CD8-positive, alpha-beta memory T cell (primary cell): ENCODE measurements around the gene PCDH17. TPM values are rescaled to one million over a fixed set of nuclear protein-coding genes. Genes with fewer than 3 reads are reported as not detected.
A peak's percentile ranks its signal among the peaks of the same experiment; 100 is the strongest.

Source experiments
- CTCF ChIA-PET: fragments of 350-600 bp; sonication (Branson Sonifier 250); formaldehyde crosslinking; loops from one replicate; lab custom pipeline; 2021; ENCODE audit warnings: antibody characterized with exemption; lab: Charles Lee
- POLR2A ChIA-PET: fragments of 350-600 bp; sonication (Branson Sonifier 250); formaldehyde crosslinking; loops from one replicate; lab custom pipeline; 2021; ENCODE audit warnings: antibody characterized with exemption; lab: Charles Lee
- DNase-seq, 5 donors: peaks; one replicate each; pipeline versions ENCODE4 v3.0.0 to v3.0.0-alpha.2; 2020 to 2022; ENCODE audit warnings: mixed read lengths in 1 of 5
- H3K27ac ChIP-seq: one replicate; pipeline ENCODE4 v1.7.0; 2013; ENCODE audit warnings: low read depth, mild to moderate bottlenecking, low read length, moderate library complexity
- H3K27me3 ChIP-seq: 2 replicates; pipeline ENCODE4 v1.7.0; 2013; ENCODE audit warnings: low read length, mild to moderate bottlenecking; ENCODE audit not compliant: insufficient read depth, poor library complexity, severe bottlenecking
- H3K36me3 ChIP-seq: 2 replicates; pipeline ENCODE4 v1.7.0; 2013; ENCODE audit warnings: mild to moderate bottlenecking, low read length, moderate library complexity; ENCODE audit not compliant: insufficient read depth
- H3K4me1 ChIP-seq: 2 replicates; pipeline ENCODE4 v1.7.0; 2013; ENCODE audit warnings: mild to moderate bottlenecking, low read length, moderate library complexity; ENCODE audit not compliant: insufficient read depth
- H3K4me3 ChIP-seq: 2 replicates; pipeline ENCODE4 v1.7.0; 2013; ENCODE audit warnings: mild to moderate bottlenecking, low read length
- H3K9me3 ChIP-seq: 2 replicates; pipeline ENCODE4 v1.7.0; 2013; ENCODE audit warnings: mild to moderate bottlenecking, low read length
- H3K27ac Mint-ChIP-seq, 8 donors: one replicate each; pipeline ENCODE4 v1.8.0; 2020 to 2021; ENCODE audit warnings: mixed read lengths in 8 of 8, mild to moderate bottlenecking in 6 of 8, inconsistent platforms in 3 of 8, moderate library complexity in 3 of 8
- H3K27me3 Mint-ChIP-seq, 2 donors: one replicate each; pipeline ENCODE4 v1.8.0; 2020 to 2021; ENCODE audit warnings: mixed read lengths in 2 of 2, mild to moderate bottlenecking in 1 of 2, moderate library complexity in 1 of 2
- H3K36me3 Mint-ChIP-seq, 3 donors: one replicate each; pipeline ENCODE4 v1.8.0; 2020 to 2021; ENCODE audit warnings: mixed read lengths in 3 of 3, inconsistent platforms in 1 of 3, mild to moderate bottlenecking in 1 of 3
- H3K4me1 Mint-ChIP-seq, 3 donors: one replicate each; pipeline ENCODE4 v1.8.0; 2020 to 2021; ENCODE audit warnings: mixed read lengths in 3 of 3, inconsistent platforms in 1 of 3, mild to moderate bottlenecking in 1 of 3
- H3K4me3 Mint-ChIP-seq, 7 donors: one replicate each; pipeline ENCODE4 v1.8.0; 2020 to 2021; ENCODE audit warnings: mixed read lengths in 7 of 7, mild to moderate bottlenecking in 6 of 7, moderate library complexity in 4 of 7, inconsistent platforms in 2 of 7
- H3K9me3 Mint-ChIP-seq, 5 donors: one replicate each; pipeline ENCODE4 v1.8.0; 2020 to 2022; ENCODE audit warnings: mixed read lengths in 5 of 5, mild to moderate bottlenecking in 3 of 5, moderate library complexity in 2 of 5, inconsistent platforms in 1 of 5
- polyA plus RNA-seq: library from polyadenylated mRNA; unstranded; fragments of 300-500 nt; fragmentation: Illumina TruSeq; gene quantifications from one replicate; pipeline ENCODE4 v1.2.3, GENCODE V29; 2021
- total RNA-seq, 2 experiments: library from RNA; stranded (reverse); gene quantifications; one replicate each; pipeline ENCODE4 v1.2.3, GENCODE V29; 2021

The PCDH17 gene
- total and polyA plus RNA-seq, 3 experiments from 2014 or later = not detected

GRCh38 chr13:57633141-57633949 is 1.8 kb downstream of the PCDH17 start:
- H3K9me3 ChIP-seq = no peaks in the 10 kb centered on the region
- H3K36me3 ChIP-seq = no peaks in the 10 kb centered on the region
- H3K27me3 ChIP-seq = peaks cover 10% of the 10 kb centered on the region
- Mint-ChIP-seq H3K4me1 (peaks cover 26 to 35% (median 34%) of the 10 kb centered on the region in 3 donors), H3K27ac (no peak overlapping the region), H3K27me3 (peaks cover 31 to 48% of the 10 kb centered on the region in 2 donors), H3K9me3 (peaks cover 0 to 23% (median 7%) of the 10 kb centered on the region in 5 donors), H3K4me3 (peak overlapping the region in 4 of 7 donors; percentile 30 to 85 (median 62)), H3K36me3 (no peaks in the 10 kb centered on the region)
- H3K4me1 ChIP-seq = peaks cover 11% of the 10 kb centered on the region
- DNase-seq = no peak
- no peak overlapping the region for H3K4me3 ChIP-seq
- CTCF ChIA-PET = no interaction called here
- POLR2A ChIA-PET = no interaction called here
- no peak overlapping the region for H3K27ac ChIP-seq

GRCh38 chr13:57633950-57634838 is 2.6 kb downstream of the PCDH17 start:
- Mint-ChIP-seq H3K9me3 (peaks cover 0 to 17% (median 7%) of the 10 kb centered on the region in 5 donors), H3K36me3 (no peaks in the 10 kb centered on the region), H3K27ac (no peak overlapping the region), H3K27me3 (peaks cover 27 to 40% of the 10 kb centered on the region in 2 donors), H3K4me1 (peaks cover 19 to 27% (median 26%) of the 10 kb centered on the region in 3 donors), H3K4me3 (peak overlapping the region in 5 of 7 donors; percentile 30 to 78 (median 55))
- H3K4me1 ChIP-seq = peaks cover 11% of the 10 kb centered on the region
- H3K27ac ChIP-seq = no peak overlapping the region
- ChIA-PET POLR2A (no interaction called here), CTCF (no interaction called here)
- no peak for DNase-seq
- no peak overlapping the region for H3K4me3 ChIP-seq
- H3K27me3 ChIP-seq = peaks cover 10% of the 10 kb centered on the region
- no peaks in the 10 kb centered on the region for H3K36me3 ChIP-seq
- H3K9me3 ChIP-seq = no peaks in the 10 kb centered on the region

GRCh38 chr13:57634839-57635165 is 3.3 kb downstream of the PCDH17 start:
- H3K9me3 ChIP-seq = no peaks in the 10 kb centered on the region
- Mint-ChIP-seq H3K27me3 (peaks cover 21 to 34% of the 10 kb centered on the region in 2 donors), H3K4me1 (peaks cover 17 to 21% (median 21%) of the 10 kb centered on the region in 3 donors), H3K36me3 (no peaks in the 10 kb centered on the region), H3K9me3 (peaks cover 0 to 15% (median 5%) of the 10 kb centered on the region in 5 donors), H3K4me3 (no peak overlapping the region), H3K27ac (no peak overlapping the region)
- DNase-seq = no peak
- peaks cover 10% of the 10 kb centered on the region for H3K27me3 ChIP-seq
- no peak overlapping the region for H3K4me3 ChIP-seq
- H3K27ac ChIP-seq = no peak overlapping the region
- POLR2A ChIA-PET = no interaction called here
- peaks cover 11% of the 10 kb centered on the region for H3K4me1 ChIP-seq
- CTCF ChIA-PET = no interaction called here
- no peaks in the 10 kb centered on the region for H3K36me3 ChIP-seq

GRCh38 chr13:57635541-57636085 is 4.1 kb downstream of the PCDH17 start:
- H3K4me1 ChIP-seq = peaks cover 5% of the 10 kb centered on the region
- no peaks in the 10 kb centered on the region for H3K9me3 ChIP-seq
- ChIA-PET POLR2A (no interaction called here), CTCF (no interaction called here)
- no peak overlapping the region for H3K27ac Mint-ChIP-seq
- H3K4me3 Mint-ChIP-seq = no peak overlapping the region
- no peaks in the 10 kb centered on the region for H3K36me3 Mint-ChIP-seq
- peaks cover 0 to 15% (median 5%) of the 10 kb centered on the region in 5 donors for H3K9me3 Mint-ChIP-seq
- H3K27me3 Mint-ChIP-seq = peaks cover 18 to 28% of the 10 kb centered on the region in 2 donors
- H3K27ac ChIP-seq = no peak overlapping the region
- H3K4me1 Mint-ChIP-seq = peaks cover 12 to 15% (median 15%) of the 10 kb centered on the region in 3 donors
- H3K36me3 ChIP-seq = no peaks in the 10 kb centered on the region
- no peak for DNase-seq
- H3K27me3 ChIP-seq = peaks cover 9% of the 10 kb centered on the region
- no peak overlapping the region for H3K4me3 ChIP-seq

GRCh38 chr13:57636816-57637215 is 5.3 kb downstream of the PCDH17 start:
- H3K9me3 ChIP-seq = no peaks in the 10 kb centered on the region
- no peak for DNase-seq
- H3K4me3 ChIP-seq = no peak overlapping the region
- H3K4me3 Mint-ChIP-seq = no peak overlapping the region
- peaks cover 3% of the 10 kb centered on the region in 3 donors for H3K4me1 Mint-ChIP-seq
- no peak overlapping the region for H3K27ac Mint-ChIP-seq
- ChIA-PET POLR2A (no interaction called here), CTCF (no interaction called here)
- H3K9me3 Mint-ChIP-seq = peaks cover 0 to 10% (median 4%) of the 10 kb centered on the region in 5 donors
- no peaks in the 10 kb centered on the region for H3K27me3 ChIP-seq
- no peaks in the 10 kb centered on the region for H3K4me1 ChIP-seq
- H3K36me3 Mint-ChIP-seq = no peaks in the 10 kb centered on the region
- no peak overlapping the region for H3K27ac ChIP-seq
- peaks cover 8 to 16% of the 10 kb centered on the region in 2 donors for H3K27me3 Mint-ChIP-seq
- H3K36me3 ChIP-seq = no peaks in the 10 kb centered on the region

GRCh38 chr13:57637515-57637914 is 6.0 kb downstream of the PCDH17 start:
- H3K4me1 ChIP-seq = no peaks in the 10 kb centered on the region
- no peak for DNase-seq
- no peak overlapping the region for H3K27ac ChIP-seq
- H3K9me3 ChIP-seq = no peaks in the 10 kb centered on the region
- CTCF ChIA-PET = no interaction called here
- H3K27me3 ChIP-seq = no peaks in the 10 kb centered on the region
- no peaks in the 10 kb centered on the region for H3K36me3 ChIP-seq
- Mint-ChIP-seq H3K9me3 (peaks cover 0 to 7% (median 2%) of the 10 kb centered on the region in 5 donors), H3K27ac (no peak overlapping the region), H3K27me3 (peaks cover 4 to 11% of the 10 kb centered on the region in 2 donors), H3K36me3 (no peaks in the 10 kb centered on the region), H3K4me3 (no peak overlapping the region), H3K4me1 (no peaks in the 10 kb centered on the region)
- POLR2A ChIA-PET = no interaction called here
- no peak overlapping the region for H3K4me3 ChIP-seq

GRCh38 chr13:57638186-57638890 is 6.8 kb downstream of the PCDH17 start:
- H3K27ac Mint-ChIP-seq = no peak overlapping the region
- peaks cover 0 to 4% of the 10 kb centered on the region in 2 donors for H3K27me3 Mint-ChIP-seq
- no peak overlapping the region for H3K4me3 Mint-ChIP-seq
- H3K27ac ChIP-seq = no peak overlapping the region
- H3K27me3 ChIP-seq = no peaks in the 10 kb centered on the region
- H3K9me3 Mint-ChIP-seq = peaks cover 0 to 7% (median 2%) of the 10 kb centered on the region in 5 donors
- CTCF ChIA-PET = no interaction called here
- H3K36me3 Mint-ChIP-seq = no peaks in the 10 kb centered on the region
- H3K4me3 ChIP-seq = no peak overlapping the region
- POLR2A ChIA-PET = no interaction called here
- H3K4me1 Mint-ChIP-seq = no peaks in the 10 kb centered on the region
- no peaks in the 10 kb centered on the region for H3K36me3 ChIP-seq
- H3K9me3 ChIP-seq = no peaks in the 10 kb centered on the region
- no peaks in the 10 kb centered on the region for H3K4me1 ChIP-seq
- no peak for DNase-seq
